Eye (tissue), 1 donor: ENCODE measurements around the gene ZNF763.
"Not testable (repeated sequence)": the region's sequence is repeated elsewhere in the genome, so short reads cannot be mapped to it uniquely, and the experiment has no call there.

Experiments
- DNase-seq: peaks from one replicate; pipeline ENCODE4 v3.0.0-alpha.2; 2015

ZNF763 gene

GRCh38 chr19:11964858-11965645 is at the start of gene ZNF763:
Gene ZNF763 (plus strand): TSS chr19:11965040. CDS start chr19:11965209, 169 bp downstream.
- peak; percentile 97 for DNase-seq

- no peak for DNase-seq
Observed at GRCh38 chr19:11921852-11922495, 42.9 kb upstream of the ZNF763 start.

GRCh38 chr19:11924886-11925650 is 39.8 kb upstream of the ZNF763 start, which contains the start of gene ZNF700:
Gene ZNF700 (plus strand): TSS chr19:11925107. CDS start chr19:11925211, 104 bp downstream.
- DNase-seq, result peak; percentile 99

GRCh38 chr19:11925651-11926187 is 39.1 kb upstream of the ZNF763 start:
- not testable (repeated sequence) for DNase-seq

DNA sequence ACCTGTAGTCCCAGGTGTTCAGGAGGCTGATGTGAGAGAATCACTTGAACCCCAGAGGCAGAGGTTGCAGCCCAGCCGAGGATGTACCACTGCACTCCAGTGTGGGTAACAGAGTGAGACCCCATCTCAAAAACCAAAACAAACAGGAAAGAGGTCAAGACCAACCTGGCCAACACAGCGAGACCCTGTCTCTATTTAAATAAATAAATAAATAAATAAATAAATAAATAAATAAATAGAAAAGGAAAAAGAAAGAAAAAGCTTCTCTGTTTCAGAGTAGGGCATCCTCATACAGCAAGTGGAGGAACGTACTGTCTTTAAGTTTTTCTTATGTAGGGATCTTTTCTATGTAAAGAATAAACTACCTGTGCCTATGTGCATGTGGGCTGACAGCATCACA is 37.6 kb upstream of the ZNF763 start:
- DNase-seq, result no peak

DNA sequence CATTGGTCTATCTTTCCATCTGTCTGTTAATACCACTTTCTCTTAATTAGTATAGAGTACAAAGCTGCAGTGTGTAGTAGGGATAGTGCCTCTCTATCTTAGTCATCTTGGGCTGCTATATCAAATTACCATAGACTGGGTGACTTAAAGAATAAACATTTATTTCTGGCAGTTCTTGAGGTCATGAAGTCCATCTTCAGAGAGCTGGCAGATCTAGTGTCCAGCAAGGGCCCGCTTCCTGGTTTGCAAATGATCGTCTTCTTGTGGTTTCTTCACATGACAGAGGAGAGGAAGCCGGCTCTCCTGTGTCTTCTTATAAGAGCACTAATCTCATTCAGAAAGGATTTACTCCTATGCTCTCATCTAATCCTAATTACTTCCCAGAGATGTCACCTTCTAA is 33.8 kb upstream of the ZNF763 start:
- DNase-seq, result no peak

GRCh38 chr19:11931513-11931912 is 33.3 kb upstream of the ZNF763 start:
- DNase-seq, result no peak

DNA sequence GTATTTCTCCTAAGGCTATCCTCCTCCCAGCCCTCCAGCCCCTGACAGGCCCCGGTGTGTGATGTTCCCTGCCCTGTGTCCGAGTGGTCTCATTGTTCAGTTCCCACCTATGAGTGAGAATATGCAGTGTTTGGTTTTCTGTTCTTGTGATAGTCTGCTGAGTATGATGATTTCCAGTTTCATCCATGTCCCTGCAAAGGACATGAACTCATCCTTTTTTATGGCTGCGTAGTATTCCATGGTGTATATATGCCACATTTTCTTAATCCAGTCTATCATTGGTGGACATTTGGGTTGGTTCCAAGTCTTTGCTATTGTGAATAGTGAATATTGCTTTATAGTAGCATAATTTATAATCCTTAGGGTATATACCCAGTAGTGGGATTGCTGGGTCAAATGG is 29.0 kb upstream of the ZNF763 start:
- DNase-seq, result not testable (repeated sequence)

GRCh38 chr19:11938383-11938782 is 26.5 kb upstream of the ZNF763 start:
- not testable (repeated sequence) for DNase-seq

DNA sequence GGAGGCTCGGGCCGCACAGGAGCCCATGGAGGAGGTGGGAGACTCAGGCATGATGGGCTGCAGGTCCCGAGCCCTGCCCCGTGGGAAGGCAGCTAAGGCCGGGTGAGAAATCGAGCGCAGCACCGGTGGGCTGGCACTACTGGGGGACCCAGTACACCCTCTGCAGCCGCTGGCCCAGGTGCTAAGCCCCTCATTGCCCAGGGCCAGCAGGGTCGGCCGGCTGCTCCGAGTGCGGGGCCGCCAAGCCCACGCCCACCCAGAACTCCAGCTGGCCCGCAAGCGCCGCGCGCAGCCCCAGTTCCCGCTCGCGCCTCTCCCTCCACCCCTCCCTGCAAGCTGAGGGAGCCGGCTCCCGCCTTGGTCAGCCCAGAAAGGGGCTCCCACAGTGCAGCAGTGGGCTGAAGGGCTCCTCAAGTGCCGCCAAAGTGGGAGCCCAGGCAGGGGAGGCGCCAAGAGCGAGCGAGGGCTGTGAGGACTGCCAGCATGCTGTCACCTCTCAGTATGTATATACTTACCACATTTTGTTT is 23.4 kb upstream of the ZNF763 start:
- not testable (repeated sequence) for DNase-seq

DNA sequence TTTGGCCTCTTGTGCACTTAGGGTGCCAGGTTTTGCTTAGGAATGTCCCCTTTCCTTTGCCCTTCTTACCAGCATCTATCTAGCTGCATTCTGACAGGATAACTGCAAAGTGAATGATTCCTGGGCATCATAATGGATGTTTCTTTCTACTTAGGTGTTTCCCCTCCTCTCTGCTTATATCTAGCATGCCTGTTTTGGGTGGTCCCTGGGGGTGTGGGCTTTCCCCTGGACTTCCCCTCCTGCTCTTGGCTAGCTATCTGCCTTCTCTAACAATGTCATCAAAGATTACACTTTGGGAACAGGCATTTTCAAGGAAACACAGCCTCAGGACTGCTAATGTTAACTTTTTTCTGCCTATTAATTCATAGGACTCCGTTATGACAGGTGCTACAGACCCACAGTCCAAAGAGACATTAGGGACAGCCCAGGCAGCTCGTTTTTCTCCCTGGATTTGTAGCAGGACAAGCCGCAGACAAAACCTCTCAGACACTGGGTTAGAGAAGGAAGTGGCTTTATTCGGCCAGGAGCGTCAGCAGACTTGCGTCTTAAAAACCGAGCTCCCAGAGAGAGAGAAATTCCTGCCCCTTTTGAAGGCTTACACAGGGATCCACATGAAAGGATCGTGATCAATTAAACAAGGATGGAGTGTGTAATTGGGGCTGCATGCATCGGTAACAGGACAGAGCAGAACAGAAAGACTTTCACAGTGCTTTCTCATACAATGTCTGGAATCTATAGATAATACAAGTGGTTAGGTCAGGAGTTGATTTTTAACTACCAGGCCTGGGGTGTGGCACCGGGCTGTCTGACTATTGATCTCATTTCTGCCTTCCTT is 22.6 kb upstream of the ZNF763 start:
- no peak for DNase-seq

GRCh38 chr19:11942843-11943108 is 22.1 kb upstream of the ZNF763 start:
- DNase-seq, result peak; percentile 20

DNA sequence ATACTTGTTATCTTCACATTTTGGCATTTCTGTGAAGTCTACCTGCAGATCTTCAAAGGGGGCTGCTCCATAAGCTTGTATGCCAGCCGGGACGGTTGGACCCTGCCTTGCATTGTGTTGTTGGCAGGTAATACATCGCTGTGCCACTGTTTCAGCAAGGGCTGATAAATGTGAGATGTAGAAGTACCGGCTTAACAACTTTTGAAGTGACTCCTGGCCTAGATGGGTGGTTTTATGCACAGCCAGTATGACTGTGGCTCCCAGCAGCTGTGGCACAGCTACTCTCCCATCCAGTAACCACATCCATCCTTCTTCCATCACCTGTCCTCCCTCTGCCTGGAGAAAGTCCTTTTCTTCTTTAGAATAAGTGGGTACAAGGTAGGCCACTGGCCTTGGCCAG is 20.2 kb upstream of the ZNF763 start:
- no peak for DNase-seq

- no peak for DNase-seq
Observed at GRCh38 chr19:11948646-11949045, 16.2 kb upstream of the ZNF763 start.

- DNase-seq, result peak; percentile 20
Observed at GRCh38 chr19:11949201-11949600, 15.6 kb upstream of the ZNF763 start.

GRCh38 chr19:11949614-11950080 is 15.2 kb upstream of the ZNF763 start:
- not testable (repeated sequence) for DNase-seq

GRCh38 chr19:11950312-11950711 is 14.5 kb upstream of the ZNF763 start:
- DNase-seq, result no peak

- DNase-seq, result peak; percentile 95
Observed at GRCh38 chr19:11963566-11964355, 1.1 kb upstream of the ZNF763 start.

- DNase-seq, result no peak
Observed at GRCh38 chr19:11964496-11964857, 363 bp upstream of the ZNF763 start.

DNA sequence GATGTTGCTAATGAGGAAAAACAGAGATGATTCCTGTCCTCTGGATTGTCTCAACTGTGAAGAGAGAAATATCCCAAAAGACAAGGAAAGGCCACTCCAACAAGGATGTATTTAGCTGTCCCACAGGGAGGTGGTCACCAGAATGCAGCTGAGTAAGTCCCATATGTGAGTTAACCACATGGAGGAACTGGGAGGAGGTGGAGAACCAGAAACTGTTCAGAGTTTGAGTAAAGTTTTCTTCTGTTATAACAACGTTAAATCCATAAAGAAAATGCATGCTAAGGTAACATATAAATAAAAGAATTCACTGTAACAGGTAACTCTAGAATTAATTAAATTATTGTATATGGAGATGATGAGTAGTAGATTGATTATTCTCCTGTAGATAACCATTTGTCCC is 5.3 kb downstream of the ZNF763 start:
- DNase-seq, result no peak

DNA sequence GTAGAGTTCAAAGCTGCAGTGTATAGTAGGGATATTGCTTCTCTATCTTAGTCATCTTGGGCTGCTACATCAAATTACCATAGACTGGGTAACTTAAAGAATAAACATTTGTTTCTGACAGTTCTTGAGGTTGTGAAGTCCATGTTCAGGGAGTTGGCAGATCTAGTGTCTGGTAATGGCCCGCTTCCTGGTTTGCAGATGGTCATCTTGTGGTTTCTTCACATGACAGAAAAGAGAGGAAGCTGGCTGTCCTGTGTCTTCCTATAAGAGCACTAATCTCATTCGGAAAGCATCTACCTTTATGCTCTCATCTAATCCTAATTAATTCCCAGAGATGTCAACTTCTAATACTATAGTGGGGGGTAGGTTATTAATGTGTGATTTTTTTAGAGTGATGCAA is 6.2 kb downstream of the ZNF763 start:
- no peak for DNase-seq
